GM12891 (cell line): ENCODE data around the gene UNC5C.

Source experiments
- PAX5 ChIP-seq: IDR thresholded peaks from 2 replicates; pipeline ENCODE4 v1.6.1; 2011; ENCODE audit warnings: low read length, moderate library complexity, mild to moderate bottlenecking; ENCODE audit not compliant: insufficient read depth, severe bottlenecking
- POLR2A ChIP-seq: IDR thresholded peaks from 2 replicates; pipeline ENCODE4 v1.6.1; 2011; ENCODE audit warnings: low read depth, low read length, control low read depth
- POLR2AphosphoS5 ChIP-seq: IDR thresholded peaks from 2 replicates; pipeline ENCODE4 v1.6.1; 2011; ENCODE audit warnings: low read depth, low read length, control low read depth
- POU2F2 ChIP-seq: IDR thresholded peaks from 2 replicates; pipeline ENCODE4 v1.6.1; 2011; ENCODE audit warnings: low read depth, mild to moderate bottlenecking, control low read depth, low read length, moderate library complexity
- SPI1 ChIP-seq: IDR thresholded peaks from 2 replicates; pipeline ENCODE4 v1.6.1; 2011; ENCODE audit warnings: low read depth, low read length, control low read depth
- TAF1 ChIP-seq: IDR thresholded peaks from 2 replicates; pipeline ENCODE4 v1.6.1; 2011; ENCODE audit warnings: low read depth, low read length, control low read depth

DNA sequence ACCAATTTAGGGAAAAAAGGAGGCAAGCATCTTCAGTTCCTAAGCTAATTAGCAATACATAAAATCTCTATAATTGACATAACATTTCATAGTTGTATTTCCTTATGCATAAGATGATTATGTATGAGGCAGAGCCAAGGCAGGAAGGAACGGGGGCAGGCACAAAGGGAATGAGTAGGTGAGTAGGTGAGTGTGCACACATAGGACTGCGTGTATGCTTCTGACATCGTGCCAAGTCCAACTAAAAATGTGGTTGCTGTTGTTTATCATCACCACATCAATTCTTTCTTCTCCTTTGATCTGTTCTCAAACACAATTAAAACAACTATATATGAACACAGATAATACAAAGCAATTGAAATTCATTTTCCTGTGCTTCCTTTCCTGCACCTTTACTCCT, 131.2 kb downstream of the UNC5C start:
- TF ChIP-seq POLR2AphosphoS5 = no peak
- no peak for TF ChIP-seq TAF1
- TF ChIP-seq POLR2A = no peak
- TF ChIP-seq POU2F2 = no peak
- TF ChIP-seq SPI1 = no peak
- TF ChIP-seq PAX5 = no peak
